Left ventricle myocardium inferior (tissue), 1 donor: ENCODE results near the gene ZIC4. TPM values are rescaled to one million over a fixed set of nuclear protein-coding genes. Genes with fewer than 3 reads are reported as not detected.

Source experiments
- DNase-seq: peaks from one replicate; pipeline ENCODE4 v3.0.0-alpha.2; 2020
- H3K27ac ChIP-seq: fragments of 200-600 bp; replicated peaks from 2 replicates; pipeline ENCODE4 v1.8.0; 2021
- H3K27me3 ChIP-seq: fragments of 200-600 bp; 2 replicates; pipeline ENCODE4 v1.8.0; 2021; ENCODE audit warnings: low read depth
- H3K36me3 ChIP-seq: fragments of 200-600 bp; 2 replicates; pipeline ENCODE4 v1.8.0; 2021
- H3K4me1 ChIP-seq: fragments of 200-600 bp; 2 replicates; pipeline ENCODE4 v1.8.0; 2021
- H3K4me3 ChIP-seq: fragments of 200-600 bp; 2 replicates; pipeline ENCODE4 v1.8.0; 2021; ENCODE audit warnings: mild to moderate bottlenecking, moderate library complexity
- H3K9me3 ChIP-seq: fragments of 200-600 bp; replicated peaks from 2 replicates; pipeline ENCODE4 v1.8.0; 2021
- intact Hi-C: fragments of 100-400 bp; cut with micrococcal nuclease; formaldehyde crosslinking; loops from one replicate; pipeline ENCODE4 v1.11.0; 2022
- total RNA-seq: library from RNA; stranded (reverse); fragmentation: NEBNext Ultra II Directional; extraction: Animal tissue kit (Norgen Biotek cat#: 25700); gene quantifications from one replicate; pipeline ENCODE4 v1.2.1, GENCODE V29; 2021
- TF ChIP-seq, protein P1 (sequence below): fragments of 200-600 bp; IDR thresholded peaks from 2 replicates; pipeline ENCODE4 v1.8.0; 2021; ENCODE audit warnings: antibody characterized with exemption, mild to moderate bottlenecking, borderline replicate concordance
- donor health status: DM: no; HTN: yes; CAD: no; lungs with severe emphysema.

ZIC4 gene
- total RNA-seq, 1 donor from 2014 or later, result not detected

DNA sequence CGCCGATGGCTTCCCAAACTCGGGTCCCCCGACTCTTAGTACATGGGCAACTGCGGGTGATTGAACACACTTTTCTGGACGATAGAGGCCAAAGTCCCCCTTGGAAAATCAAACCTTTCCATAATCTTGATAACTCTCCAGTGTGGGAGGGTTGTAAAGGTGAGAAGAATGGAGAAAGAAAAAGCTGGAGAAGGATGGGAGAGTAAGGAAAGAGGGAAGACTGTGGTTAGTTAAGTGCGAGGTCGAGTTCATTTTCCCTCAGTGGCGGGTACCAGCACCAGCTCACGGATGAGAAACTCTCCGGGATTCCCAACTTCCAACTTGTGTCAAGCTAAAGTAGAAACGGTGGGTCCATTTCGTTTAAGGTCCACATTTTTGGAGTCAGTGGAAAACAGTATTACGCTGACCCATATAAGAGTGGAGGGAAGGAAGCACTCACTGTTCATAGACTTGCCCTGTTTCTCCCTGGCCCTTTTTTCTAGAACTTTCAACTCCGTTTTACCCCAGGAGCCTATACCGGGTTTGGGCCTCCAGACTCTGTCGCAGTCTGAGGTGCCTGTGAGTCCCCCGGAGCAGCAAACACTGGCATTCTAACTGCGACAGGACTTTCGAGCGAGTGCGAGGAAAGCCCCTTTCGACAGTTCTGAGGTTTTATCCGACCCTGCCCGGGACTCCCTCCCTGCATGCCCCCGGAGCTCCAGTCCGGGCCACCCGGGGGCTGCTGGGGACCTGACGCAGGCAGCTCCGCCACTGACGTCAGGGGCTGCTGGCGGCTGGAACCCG, 17.6 kb upstream of the ZIC4 start:
- H3K36me3 ChIP-seq, result no peaks in the 10 kb centered on the region
- H3K4me1 ChIP-seq, result peaks cover 29% of the 10 kb centered on the region
- intact Hi-C loops, result no loop called here
- H3K27ac ChIP-seq, result no peak overlapping the region
- TF ChIP-seq, protein P1, sequence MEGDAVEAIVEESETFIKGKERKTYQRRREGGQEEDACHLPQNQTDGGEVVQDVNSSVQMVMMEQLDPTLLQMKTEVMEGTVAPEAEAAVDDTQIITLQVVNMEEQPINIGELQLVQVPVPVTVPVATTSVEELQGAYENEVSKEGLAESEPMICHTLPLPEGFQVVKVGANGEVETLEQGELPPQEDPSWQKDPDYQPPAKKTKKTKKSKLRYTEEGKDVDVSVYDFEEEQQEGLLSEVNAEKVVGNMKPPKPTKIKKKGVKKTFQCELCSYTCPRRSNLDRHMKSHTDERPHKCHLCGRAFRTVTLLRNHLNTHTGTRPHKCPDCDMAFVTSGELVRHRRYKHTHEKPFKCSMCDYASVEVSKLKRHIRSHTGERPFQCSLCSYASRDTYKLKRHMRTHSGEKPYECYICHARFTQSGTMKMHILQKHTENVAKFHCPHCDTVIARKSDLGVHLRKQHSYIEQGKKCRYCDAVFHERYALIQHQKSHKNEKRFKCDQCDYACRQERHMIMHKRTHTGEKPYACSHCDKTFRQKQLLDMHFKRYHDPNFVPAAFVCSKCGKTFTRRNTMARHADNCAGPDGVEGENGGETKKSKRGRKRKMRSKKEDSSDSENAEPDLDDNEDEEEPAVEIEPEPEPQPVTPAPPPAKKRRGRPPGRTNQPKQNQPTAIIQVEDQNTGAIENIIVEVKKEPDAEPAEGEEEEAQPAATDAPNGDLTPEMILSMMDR, result no peak
- H3K4me3 ChIP-seq, result no peak overlapping the region
- no peak for DNase-seq
- peaks cover 99% of the 10 kb centered on the region for H3K27me3 ChIP-seq
- H3K9me3 ChIP-seq, result no peaks in the 10 kb centered on the region

DNA sequence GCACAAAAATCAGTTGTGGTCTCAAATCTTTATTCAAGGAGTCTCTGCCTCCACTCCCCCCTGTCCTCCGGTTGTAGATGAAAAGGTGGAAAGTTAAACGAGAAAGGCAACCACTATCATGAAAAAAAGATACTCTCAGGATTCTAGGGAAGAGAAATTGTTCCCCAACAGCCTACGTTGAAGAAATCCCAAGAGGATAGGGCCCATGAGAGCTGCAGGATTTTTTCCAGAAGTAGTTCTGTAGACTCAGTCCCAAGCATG, 17.1 kb upstream of the ZIC4 start:
- peaks cover 32% of the 10 kb centered on the region for H3K4me1 ChIP-seq
- TF ChIP-seq, protein P1, result no peak
- DNase-seq, result no peak
- no peaks in the 10 kb centered on the region for H3K36me3 ChIP-seq
- H3K9me3 ChIP-seq, result no peaks in the 10 kb centered on the region
- H3K27ac ChIP-seq, result no peak overlapping the region
- intact Hi-C loops, result no loop called here
- no peak overlapping the region for H3K4me3 ChIP-seq
- peaks cover 100% of the 10 kb centered on the region for H3K27me3 ChIP-seq

- Histone ChIP-seq H3K4me3 (no peak overlapping the region), H3K4me1 (peaks cover 32% of the 10 kb centered on the region), H3K27me3 (peaks cover 100% of the 10 kb centered on the region), H3K27ac (no peak overlapping the region), H3K36me3 (no peaks in the 10 kb centered on the region), H3K9me3 (no peaks in the 10 kb centered on the region)
- TF ChIP-seq, protein P1, result no peak
- intact Hi-C loops, result no loop called here
- no peak for DNase-seq
Measured at GRCh38 chr3:147422601-147423536, 16.5 kb upstream of the ZIC4 start.

GRCh38 chr3:147422196-147422595, 15.9 kb upstream of the ZIC4 start:
- H3K36me3 ChIP-seq, result no peaks in the 10 kb centered on the region
- no peak overlapping the region for H3K4me3 ChIP-seq
- H3K27me3 ChIP-seq, result peaks cover 100% of the 10 kb centered on the region
- H3K9me3 ChIP-seq, result no peaks in the 10 kb centered on the region
- H3K4me1 ChIP-seq, result peaks cover 32% of the 10 kb centered on the region
- TF ChIP-seq, protein P1, result no peak
- H3K27ac ChIP-seq, result no peak overlapping the region
- no peak for DNase-seq
- intact Hi-C loops, result no loop called here

DNA sequence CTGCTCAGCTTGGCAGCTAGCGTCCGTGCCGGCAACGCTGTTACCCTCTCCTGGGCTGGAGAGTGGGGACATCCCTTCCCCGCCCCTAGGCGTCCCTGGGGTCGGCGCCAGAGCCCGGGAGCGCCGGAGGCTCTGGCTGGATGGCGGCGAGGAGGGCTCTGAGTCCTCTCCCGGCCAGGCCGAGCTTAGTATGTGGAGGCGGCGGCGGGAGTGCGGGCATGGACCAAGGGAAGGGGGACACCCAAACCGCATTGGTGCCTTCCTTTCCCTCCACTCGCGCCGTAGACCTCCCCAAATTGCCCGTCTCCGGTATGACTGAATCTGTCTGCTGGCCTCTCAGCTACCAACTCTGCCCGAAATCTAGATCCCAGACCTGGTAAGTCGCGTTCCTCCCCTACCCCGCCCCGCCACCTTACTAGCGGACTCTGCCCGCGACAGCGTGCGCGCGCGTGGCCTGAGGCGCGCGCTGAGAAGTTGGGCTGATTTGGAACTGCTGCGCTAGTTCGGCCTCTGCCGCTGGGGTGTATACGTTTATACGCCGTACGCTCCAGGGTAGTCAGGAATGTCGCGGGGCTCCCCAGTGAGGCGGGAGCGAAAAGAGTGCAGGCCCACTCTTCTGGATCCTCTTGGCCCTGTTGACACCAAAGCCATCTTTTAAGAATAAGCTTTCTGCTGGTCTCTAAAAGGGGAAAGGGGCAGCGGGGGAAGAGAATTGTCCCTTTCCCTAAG, 15.0 kb upstream of the ZIC4 start:
- H3K4me1 ChIP-seq, result peaks cover 32% of the 10 kb centered on the region
- no peak for DNase-seq
- H3K27ac ChIP-seq, result no peak overlapping the region
- H3K4me3 ChIP-seq, result peak overlapping the region; percentile 36
- no peaks in the 10 kb centered on the region for H3K36me3 ChIP-seq
- H3K27me3 ChIP-seq, result peaks cover 100% of the 10 kb centered on the region
- intact Hi-C loops, result no loop called here
- no peaks in the 10 kb centered on the region for H3K9me3 ChIP-seq
- TF ChIP-seq, protein P1, result no peak
